NK-92 (cell line): ENCODE data around the gene ZNF493.

Source experiments
- DNase-seq: peaks from one replicate; lab custom pipeline; 2025; ENCODE audit not compliant: unreplicated experiment; lab: John Stamatoyannopoulos, UW

ZNF493 gene

GRCh38 chr19:21462540-21462939 is 65.6 kb downstream of the ZNF493 start:
- DNase-seq: no peak

DNA sequence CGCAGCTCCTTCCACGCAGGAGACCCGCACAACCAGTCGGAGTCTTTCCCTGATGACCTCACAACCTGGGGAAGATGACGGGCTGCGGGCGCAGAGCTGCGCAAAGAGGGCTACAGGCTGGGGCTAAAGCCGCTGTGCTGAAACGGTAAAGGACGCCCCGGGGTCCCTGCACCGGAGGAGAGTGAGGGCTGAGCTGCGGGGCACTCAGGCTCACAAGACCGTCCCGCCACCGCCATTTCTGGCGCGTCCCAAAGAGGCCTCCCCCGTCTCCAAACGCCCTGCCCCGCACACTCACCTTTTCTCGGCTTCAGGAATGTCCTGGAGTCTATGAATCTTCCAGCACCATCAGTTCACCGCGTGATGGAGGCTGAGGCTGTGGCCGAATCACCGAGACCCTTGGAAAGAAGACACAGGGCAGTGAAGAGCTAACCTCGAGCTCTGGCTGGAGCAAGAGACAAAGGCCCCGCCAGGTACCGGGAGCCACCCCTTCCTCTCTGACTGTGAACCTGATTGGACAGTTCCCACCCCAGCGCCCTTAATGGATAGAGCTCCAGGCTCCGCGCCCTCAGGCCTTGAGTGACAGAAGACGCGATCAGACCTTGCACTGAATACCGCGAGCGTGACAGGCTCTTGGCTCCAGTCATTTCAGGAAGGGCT is 66.6 kb downstream of the ZNF493 start:
- no peak for DNase-seq

GRCh38 chr19:21466627-21467026 is 69.7 kb downstream of the ZNF493 start:
- no peak for DNase-seq

DNA sequence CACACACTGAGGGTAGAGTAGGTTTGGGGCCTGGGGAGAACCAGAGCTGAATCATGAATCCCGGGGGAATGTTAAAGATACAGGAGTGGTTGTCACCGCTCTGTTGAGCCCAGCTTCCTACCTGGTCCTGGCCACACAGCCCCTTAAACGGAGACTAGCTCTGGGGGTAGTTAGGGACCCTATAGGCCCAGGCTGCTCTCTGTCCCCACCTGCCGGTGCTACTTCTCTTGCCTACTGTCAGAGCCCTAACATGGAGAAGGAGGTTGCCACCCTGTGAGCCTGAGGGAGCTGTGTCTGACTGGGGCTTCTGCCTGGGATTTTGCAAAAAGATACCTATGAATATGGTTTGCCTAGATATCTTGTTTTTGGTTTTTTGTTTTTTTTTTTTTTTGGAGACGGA is 71.9 kb downstream of the ZNF493 start:
- no peak for DNase-seq

DNA sequence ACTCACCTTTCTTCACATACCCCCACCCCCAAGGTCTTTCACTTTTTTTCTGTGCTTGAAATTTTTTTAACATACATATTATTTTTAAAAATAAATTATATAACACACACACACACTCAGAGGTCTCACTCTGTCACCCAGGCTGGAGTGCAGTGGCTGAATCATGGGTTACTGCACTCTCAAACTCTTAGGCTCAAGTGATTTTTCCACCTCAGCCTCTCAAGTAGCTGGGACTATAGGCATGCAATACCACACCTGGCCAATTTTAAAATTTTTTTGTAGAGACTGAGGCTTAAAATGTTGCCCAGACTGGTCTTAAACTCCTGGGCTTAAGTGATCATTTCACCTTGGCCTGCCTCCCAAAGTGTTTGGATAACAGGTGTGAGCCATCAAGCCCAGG is 75.6 kb downstream of the ZNF493 start:
- no peak for DNase-seq

- DNase-seq: no peak
These were observed 77.8 kb downstream of the ZNF493 start for GRCh38 chr19:21474671-21475181.
